ENCODE measurements around the gene ECE1. TPM values are rescaled to one million over a fixed set of nuclear protein-coding genes. Genes with fewer than 3 reads are reported as not detected.

Gene ECE1
- total and polyA plus RNA-seq, 5 donors from 2014 or later: 25.7 to 140 (median 28.6) TPM

DNA sequence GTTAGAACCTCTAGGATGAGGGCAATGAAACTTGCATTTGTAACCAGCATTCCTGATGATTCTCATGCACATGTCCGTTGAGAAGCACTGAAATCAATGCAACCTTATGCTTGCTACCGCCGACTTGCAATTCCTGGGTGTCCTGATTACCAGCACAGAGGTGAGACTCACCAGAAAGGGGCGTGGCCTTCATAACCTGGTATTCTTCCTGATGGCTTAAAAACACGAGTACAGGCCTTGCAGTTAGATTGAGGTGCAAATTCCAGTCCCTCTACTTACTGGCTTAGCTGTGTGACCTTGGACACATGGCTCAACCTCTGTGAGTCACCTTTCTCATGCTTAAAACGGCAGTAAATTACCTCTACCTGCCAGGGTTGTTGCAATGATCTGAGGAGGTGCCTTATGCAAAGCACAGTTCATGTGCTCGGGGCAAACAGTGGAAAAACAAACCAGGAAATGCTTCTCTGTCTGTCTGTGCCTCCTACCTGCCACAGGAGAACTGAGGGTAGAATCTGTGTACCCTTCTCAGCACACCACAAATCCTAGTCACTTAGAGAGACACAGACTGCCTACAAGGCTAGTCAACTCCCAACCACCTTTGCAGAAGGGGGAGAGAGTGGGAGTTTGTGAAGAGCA is 39.1 kb upstream of the ECE1 start:
- Mint-ChIP-seq H3K9me3 (peaks cover 0 to 3% (median 0%) of the 10 kb centered on the region in 7 donors), H3K4me1 (peaks cover 23 to 91% (median 67%) of the 10 kb centered on the region in 4 donors), H3K4me3 (peak overlapping the region in 3 of 4 donors; percentile 73 to 76 (median 73)), H3K36me3 (peaks cover 8% of the 10 kb centered on the region), H3K27me3 (no peaks in the 10 kb centered on the region), H3K27ac (peak overlapping the region; percentile 89 to 96 (median 94))
- H3K27ac ChIP-seq (ENCODE audit: insufficient read depth, low read length, poor library complexity, severe bottlenecking): peak overlapping the region; percentile 33
- H3K4me3 ChIP-seq (ENCODE audit: low read depth, low read length): peak overlapping the region; percentile 2
- peaks cover 4% of the 10 kb centered on the region for H3K36me3 ChIP-seq (ENCODE audit: control insufficient read depth, insufficient read depth, low read length)
- DNase-seq: peak in 2 of 3 donors; percentile 44 to 46
- H3K9me3 ChIP-seq (ENCODE audit: control insufficient read depth in 2 of 2, low read length in 2 of 2): no peaks in the 10 kb centered on the region
- H3K27me3 ChIP-seq (ENCODE audit: control insufficient read depth, insufficient read depth, low read length): no peaks in the 10 kb centered on the region
- H3K4me1 ChIP-seq (ENCODE audit: control insufficient read depth, insufficient read depth, low read length, poor library complexity, severe bottlenecking): peaks cover 71% of the 10 kb centered on the region
- ATAC-seq (ENCODE audit: low read depth in 2 of 2): peak in 1 of 2 donors; percentile 16

DNA sequence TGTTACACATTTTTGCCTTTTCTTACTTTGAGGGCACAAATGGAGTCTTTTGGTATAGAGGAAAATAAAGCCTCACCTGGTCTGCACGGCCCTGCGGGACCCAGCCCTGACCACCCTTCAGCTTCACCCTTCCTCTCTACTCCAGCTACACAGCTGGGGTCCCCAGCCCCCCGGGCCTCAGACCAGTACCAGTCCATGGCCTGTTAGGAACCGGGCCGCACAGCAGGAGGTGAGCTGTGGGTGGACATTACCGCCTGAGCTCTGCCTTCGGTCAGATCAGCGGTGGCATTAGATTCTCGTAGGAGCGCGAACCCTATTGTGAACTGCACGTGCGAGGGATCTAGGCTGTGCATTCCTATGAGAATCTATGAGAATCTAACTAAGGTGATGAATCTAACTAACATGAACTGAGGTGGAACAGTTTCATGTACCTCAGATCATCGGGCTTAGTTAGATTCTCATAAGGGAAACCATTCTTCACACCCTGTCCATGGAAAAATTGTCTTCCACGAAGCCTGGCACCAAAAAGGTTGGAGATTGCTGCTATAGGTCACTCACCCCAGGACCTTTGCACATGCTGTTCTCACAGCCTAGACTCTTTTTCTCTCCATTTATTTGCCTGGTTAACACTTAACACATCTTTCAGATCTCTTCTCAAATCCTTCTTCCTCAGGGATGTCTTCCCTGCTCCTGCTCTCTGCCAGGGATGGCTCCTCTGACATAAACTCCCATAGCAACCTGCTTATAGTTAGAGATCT is 37.5 kb upstream of the ECE1 start:
- peaks cover 0 to 3% (median 0%) of the 10 kb centered on the region in 7 donors for H3K9me3 Mint-ChIP-seq
- peaks cover 8% of the 10 kb centered on the region for H3K36me3 Mint-ChIP-seq
- peaks cover 73% of the 10 kb centered on the region for H3K4me1 ChIP-seq (ENCODE audit: control insufficient read depth, insufficient read depth, low read length, poor library complexity, severe bottlenecking)
- ATAC-seq (ENCODE audit: low read depth in 2 of 2) (no peak), DNase-seq (no peak)
- H3K36me3 ChIP-seq (ENCODE audit: control insufficient read depth, insufficient read depth, low read length): peaks cover 4% of the 10 kb centered on the region
- H3K9me3 ChIP-seq (ENCODE audit: control insufficient read depth in 2 of 2, low read length in 2 of 2): no peaks in the 10 kb centered on the region
- H3K27ac ChIP-seq (ENCODE audit: insufficient read depth, low read length, poor library complexity, severe bottlenecking): no peak overlapping the region
- H3K27me3 ChIP-seq (ENCODE audit: control insufficient read depth, insufficient read depth, low read length): no peaks in the 10 kb centered on the region
- peaks cover 18 to 92% (median 60%) of the 10 kb centered on the region in 4 donors for H3K4me1 Mint-ChIP-seq
- no peaks in the 10 kb centered on the region for H3K27me3 Mint-ChIP-seq
- H3K27ac Mint-ChIP-seq: peak overlapping the region; percentile 83 to 94 (median 93)
- no peak overlapping the region for H3K4me3 ChIP-seq (ENCODE audit: low read depth, low read length)
- H3K4me3 Mint-ChIP-seq: peak overlapping the region in 2 of 4 donors; percentile 41 to 51

- Histone ChIP-seq H3K4me3 (ENCODE audit: low read depth, low read length) (no peak overlapping the region), H3K36me3 (ENCODE audit: control insufficient read depth, insufficient read depth, low read length) (peaks cover 4% of the 10 kb centered on the region), H3K9me3 (ENCODE audit: control insufficient read depth in 2 of 2, low read length in 2 of 2) (no peaks in the 10 kb centered on the region), H3K27me3 (ENCODE audit: control insufficient read depth, insufficient read depth, low read length) (no peaks in the 10 kb centered on the region), H3K4me1 (ENCODE audit: control insufficient read depth, insufficient read depth, low read length, poor library complexity, severe bottlenecking) (peaks cover 76% of the 10 kb centered on the region), H3K27ac (ENCODE audit: insufficient read depth, low read length, poor library complexity, severe bottlenecking) (no peak overlapping the region)
- Mint-ChIP-seq H3K36me3 (peaks cover 8% of the 10 kb centered on the region), H3K4me3 (peak overlapping the region in 2 of 4 donors; percentile 57 to 61), H3K27me3 (no peaks in the 10 kb centered on the region), H3K27ac (peak overlapping the region in 2 of 3 donors; percentile 82 to 95), H3K9me3 (peaks cover 0 to 3% (median 0%) of the 10 kb centered on the region in 7 donors), H3K4me1 (peaks cover 18 to 94% (median 59%) of the 10 kb centered on the region in 4 donors)
- no peak for ATAC-seq (ENCODE audit: low read depth in 2 of 2)
- DNase-seq: no peak
Observed at GRCh38 chr1:21326861-21327344, 36.6 kb upstream of the ECE1 start.

DNA sequence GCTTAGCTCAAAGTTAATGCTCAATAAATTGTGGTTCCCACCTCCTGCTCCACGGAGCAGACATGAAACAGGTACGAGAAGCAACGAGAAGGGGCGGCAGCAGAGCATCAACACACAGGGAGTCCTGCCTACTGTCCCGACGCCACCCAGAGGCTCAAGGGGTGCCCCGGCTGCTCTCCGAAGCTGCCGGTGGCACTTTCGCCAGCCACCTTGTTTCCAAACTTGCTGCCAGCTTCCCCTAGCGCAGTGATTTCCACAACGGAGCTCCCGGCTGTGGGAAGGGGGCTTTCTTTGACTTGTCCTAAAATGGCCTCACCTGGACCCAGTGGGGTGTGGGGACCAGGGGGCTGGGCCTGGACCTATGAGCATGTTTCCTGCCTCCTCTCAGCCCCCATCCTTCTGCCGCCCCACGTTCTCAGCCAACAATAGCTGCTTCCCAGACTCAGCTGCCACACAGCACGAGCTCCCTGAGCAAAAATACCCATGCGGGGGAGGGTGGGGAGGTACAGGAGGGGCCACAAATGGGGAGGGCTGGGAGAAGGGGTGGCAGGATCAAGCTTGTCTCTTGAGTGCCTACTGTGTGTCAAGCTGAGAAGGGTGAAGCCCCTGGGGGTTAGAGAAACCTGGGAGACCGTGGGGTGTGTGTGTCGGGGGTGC is 35.6 kb upstream of the ECE1 start:
- Histone ChIP-seq H3K27me3 (ENCODE audit: control insufficient read depth, insufficient read depth, low read length) (no peaks in the 10 kb centered on the region), H3K4me1 (ENCODE audit: control insufficient read depth, insufficient read depth, low read length, poor library complexity, severe bottlenecking) (peaks cover 73% of the 10 kb centered on the region), H3K27ac (ENCODE audit: insufficient read depth, low read length, poor library complexity, severe bottlenecking) (peak overlapping the region; percentile 60), H3K4me3 (ENCODE audit: low read depth, low read length) (no peak overlapping the region), H3K9me3 (ENCODE audit: control insufficient read depth in 2 of 2, low read length in 2 of 2) (no peaks in the 10 kb centered on the region), H3K36me3 (ENCODE audit: control insufficient read depth, insufficient read depth, low read length) (peaks cover 5% of the 10 kb centered on the region)
- no peak for DNase-seq
- Mint-ChIP-seq H3K27me3 (no peaks in the 10 kb centered on the region), H3K27ac (peak overlapping the region; percentile 94 to 98 (median 95)), H3K4me1 (peaks cover 18 to 89% (median 52%) of the 10 kb centered on the region in 4 donors), H3K36me3 (peaks cover 8% of the 10 kb centered on the region), H3K9me3 (peaks cover 0 to 3% (median 0%) of the 10 kb centered on the region in 7 donors), H3K4me3 (peak overlapping the region in 3 of 4 donors; percentile 32 to 79 (median 70))
- ATAC-seq (ENCODE audit: low read depth in 2 of 2): no peak

- DNase-seq (no peak), ATAC-seq (ENCODE audit: low read depth in 2 of 2) (peak in 1 of 2 donors; percentile 14)
- Histone ChIP-seq H3K36me3 (ENCODE audit: control insufficient read depth, insufficient read depth, low read length) (peaks cover 7% of the 10 kb centered on the region), H3K27ac (ENCODE audit: insufficient read depth, low read length, poor library complexity, severe bottlenecking) (peak overlapping the region; percentile 60), H3K9me3 (ENCODE audit: control insufficient read depth in 2 of 2, low read length in 2 of 2) (no peaks in the 10 kb centered on the region), H3K4me3 (ENCODE audit: low read depth, low read length) (peak overlapping the region; percentile 79), H3K4me1 (ENCODE audit: control insufficient read depth, insufficient read depth, low read length, poor library complexity, severe bottlenecking) (peaks cover 68% of the 10 kb centered on the region), H3K27me3 (ENCODE audit: control insufficient read depth, insufficient read depth, low read length) (no peaks in the 10 kb centered on the region)
- H3K27ac Mint-ChIP-seq: peak overlapping the region; percentile 94 to 98 (median 95)
- H3K36me3 Mint-ChIP-seq: peaks cover 5% of the 10 kb centered on the region
- peak overlapping the region; percentile 7 to 81 (median 74) for H3K4me3 Mint-ChIP-seq
- peaks cover 18 to 88% (median 52%) of the 10 kb centered on the region in 4 donors for H3K4me1 Mint-ChIP-seq
- no peaks in the 10 kb centered on the region for H3K27me3 Mint-ChIP-seq
- peaks cover 0 to 3% (median 0%) of the 10 kb centered on the region in 7 donors for H3K9me3 Mint-ChIP-seq
Observed at GRCh38 chr1:21325231-21325718, 35.0 kb upstream of the ECE1 start.

- Mint-ChIP-seq H3K4me3 (peak overlapping the region; percentile 11 to 81 (median 74)), H3K9me3 (peaks cover 0 to 3% (median 0%) of the 10 kb centered on the region in 7 donors), H3K27ac (peak overlapping the region; percentile 94 to 98 (median 95)), H3K27me3 (no peaks in the 10 kb centered on the region), H3K4me1 (peaks cover 18 to 88% (median 51%) of the 10 kb centered on the region in 4 donors), H3K36me3 (peaks cover 5% of the 10 kb centered on the region)
- DNase-seq: peak; percentile 28 to 54 (median 32)
- Histone ChIP-seq H3K4me1 (ENCODE audit: control insufficient read depth, insufficient read depth, low read length, poor library complexity, severe bottlenecking) (peaks cover 60% of the 10 kb centered on the region), H3K9me3 (ENCODE audit: control insufficient read depth in 2 of 2, low read length in 2 of 2) (no peaks in the 10 kb centered on the region), H3K27ac (ENCODE audit: insufficient read depth, low read length, poor library complexity, severe bottlenecking) (peak overlapping the region; percentile 60), H3K27me3 (ENCODE audit: control insufficient read depth, insufficient read depth, low read length) (no peaks in the 10 kb centered on the region), H3K36me3 (ENCODE audit: control insufficient read depth, insufficient read depth, low read length) (peaks cover 7% of the 10 kb centered on the region), H3K4me3 (ENCODE audit: low read depth, low read length) (peak overlapping the region; percentile 79)
- peak; percentile 56 to 62 for ATAC-seq (ENCODE audit: low read depth in 2 of 2)
Observed at GRCh38 chr1:21324368-21325141, 34.3 kb upstream of the ECE1 start.

Data from CD4-positive, CD25-positive, alpha-beta regulatory T cell (primary cell).